Left colon (tissue), 2 donors: Measurements from ENCODE around the gene SBF1. TPM values are rescaled to one million over a fixed set of nuclear protein-coding genes. Genes with fewer than 3 reads are reported as not detected.
A peak's percentile ranks its signal among the peaks of the same experiment; 100 is the strongest.

Source experiments
- ATAC-seq: fragments of 200-7000 bp; cut with Tn5 transposase; one replicate; pipeline ENCODE4 v1.9.1; 2020; ENCODE audit warnings: mild to moderate bottlenecking, moderate library complexity
- DNase-seq, 2 donors: peaks; one replicate each; pipeline ENCODE4 v3.0.0-alpha.2; 2020
- intact Hi-C, 2 donors: fragments of 100-400 bp; cut with DNase I in 1 of 2; cut with micrococcal nuclease in 1 of 2; formaldehyde crosslinking; loops; one replicate each; pipeline versions ENCODE4 v1.11.2 to v1.14.0; 2022; cut with DNase I, micrococcal nuclease
- total RNA-seq, 2 donors: library from RNA; stranded (reverse); fragmentation: NEBNext Ultra II Directional; extraction: Animal tissue kit (Norgen Biotek cat#: 25700); gene quantifications; one replicate each; pipeline ENCODE4 v1.2.1, GENCODE V29; 2021
- donor health status: DM: no; HTN: no; CAD: no.
- donor health status: DM: yes; HTN: yes; CAD: no.

The SBF1 gene
- total RNA-seq, 2 donors from 2014 or later: 69.2 to 80.1 TPM

DNA sequence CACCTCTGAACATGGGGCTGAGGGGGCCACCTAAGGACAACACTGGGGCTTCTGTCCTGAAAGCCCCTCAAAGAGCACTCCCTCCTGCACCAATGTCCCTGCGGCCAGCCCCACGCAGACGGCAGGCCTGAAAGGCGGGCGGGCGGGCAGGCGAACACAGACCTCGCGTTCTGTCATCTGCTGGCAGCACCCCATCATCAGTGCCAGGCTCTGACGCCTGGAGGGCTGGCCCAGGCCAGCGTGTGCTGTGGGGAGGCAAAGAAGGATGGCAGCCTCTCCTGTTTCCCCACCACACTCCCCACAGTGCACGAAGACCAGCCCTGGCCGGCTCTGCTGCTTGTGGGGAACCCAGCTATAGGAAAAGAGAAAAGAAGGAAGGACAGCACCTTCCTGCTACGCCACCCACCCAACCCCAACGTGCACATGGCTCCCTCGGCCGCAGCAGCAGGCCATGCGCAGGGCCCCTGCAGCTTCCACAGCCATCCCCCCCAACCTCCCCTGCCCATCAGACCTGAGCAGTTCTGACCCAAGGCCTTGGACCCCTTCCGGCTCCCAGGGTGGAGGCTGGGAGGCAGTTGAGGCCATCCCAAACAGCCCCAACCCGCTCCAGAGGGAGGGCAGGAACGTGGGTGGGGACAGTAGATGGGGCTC lies 3.5 kb downstream of the SBF1 start:
- DNase-seq (no peak), ATAC-seq (no peak)
- intact Hi-C loops: no loop called here

DNA sequence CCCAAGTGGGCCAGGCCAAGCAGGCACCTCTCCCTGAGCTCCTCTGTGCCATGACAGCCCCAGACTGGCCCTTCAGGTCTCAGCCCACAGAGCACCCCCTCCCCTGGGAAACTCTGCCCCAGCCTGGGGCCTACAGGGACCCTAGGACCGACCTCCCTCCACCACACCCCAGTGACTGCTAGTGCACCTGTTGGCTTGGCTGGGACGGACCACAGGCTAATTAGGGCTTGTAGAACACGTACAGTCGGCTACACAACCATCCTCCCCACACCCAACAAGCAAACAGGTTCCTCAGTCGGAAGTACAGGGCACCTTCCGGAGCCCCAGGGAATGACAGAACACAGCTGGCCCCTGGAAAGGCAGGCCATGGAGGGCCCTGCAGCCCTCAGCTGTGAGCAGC lies 4.3 kb downstream of the SBF1 start:
- DNase-seq (peak; percentile 68 to 76), ATAC-seq (peak; percentile 51)
- intact Hi-C loops: no loop called here

DNA sequence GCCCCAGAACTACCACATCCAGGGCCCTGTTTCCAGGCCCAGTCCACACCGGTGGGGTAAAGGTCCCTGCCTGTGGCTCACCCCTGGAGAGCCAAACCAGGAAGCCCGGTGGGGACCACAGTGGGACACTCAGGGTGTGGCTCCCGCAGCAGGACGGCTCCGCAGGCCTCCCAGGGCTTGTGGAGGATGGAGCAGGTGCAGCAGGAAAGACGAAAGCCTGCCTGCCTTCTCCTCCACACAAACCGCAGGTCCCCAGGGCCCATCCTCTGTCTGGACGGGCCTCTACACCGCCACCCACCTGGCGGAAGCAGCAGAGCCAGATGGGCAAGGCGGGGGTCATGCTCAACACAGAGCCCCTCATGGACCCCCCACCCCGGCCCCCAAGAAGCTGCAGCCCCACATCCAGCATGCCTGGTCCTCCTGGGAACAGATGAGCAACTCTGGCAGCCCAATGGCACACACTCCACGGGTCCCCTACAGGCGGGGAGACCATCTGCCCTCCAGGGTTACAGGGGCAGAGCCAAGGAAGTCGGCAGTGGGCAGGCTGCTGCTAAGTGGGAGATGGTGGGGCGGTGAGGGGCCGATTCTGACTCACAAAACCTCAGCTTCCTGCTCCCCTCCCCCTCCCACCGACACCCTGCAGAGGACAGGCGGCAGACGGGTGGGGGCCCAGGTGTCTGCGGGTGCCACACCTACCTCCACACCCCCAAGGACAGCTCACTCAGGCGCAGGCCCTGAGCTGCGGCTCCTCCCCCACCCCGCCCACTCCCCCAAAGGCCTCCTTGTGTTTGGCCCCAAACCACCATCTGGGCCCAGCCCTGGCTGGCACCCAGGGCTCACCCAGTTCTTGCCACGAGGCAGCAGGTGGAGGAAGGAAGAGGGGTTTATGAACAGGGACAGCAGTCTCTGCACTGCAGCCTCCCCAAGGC lies 5.2 kb downstream of the SBF1 start:
- intact Hi-C loops: no loop called here
- DNase-seq: peak; percentile 96 to 98
- ATAC-seq: peak; percentile 80

DNA sequence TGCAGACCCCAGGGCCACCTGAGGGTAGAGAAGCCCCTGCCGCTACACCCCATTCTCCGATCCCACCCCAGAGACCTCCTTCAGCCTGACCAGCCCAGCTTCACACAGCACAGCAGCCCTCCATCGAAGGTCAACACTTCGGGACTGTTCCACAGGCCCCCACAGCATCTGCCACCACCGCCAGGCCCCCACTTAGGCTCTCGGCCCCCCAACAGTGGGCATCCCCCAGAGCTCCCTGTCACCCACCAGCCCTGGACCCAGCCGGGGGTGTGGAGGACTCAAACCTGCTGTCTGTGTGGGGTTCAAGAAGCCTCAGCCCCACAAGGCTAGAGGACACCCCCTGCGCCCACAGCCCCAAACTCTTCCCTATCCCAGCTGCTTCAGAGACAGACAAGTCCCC lies 6.2 kb downstream of the SBF1 start:
- intact Hi-C loops: no loop called here
- ATAC-seq: no peak
- DNase-seq: no peak

DNA sequence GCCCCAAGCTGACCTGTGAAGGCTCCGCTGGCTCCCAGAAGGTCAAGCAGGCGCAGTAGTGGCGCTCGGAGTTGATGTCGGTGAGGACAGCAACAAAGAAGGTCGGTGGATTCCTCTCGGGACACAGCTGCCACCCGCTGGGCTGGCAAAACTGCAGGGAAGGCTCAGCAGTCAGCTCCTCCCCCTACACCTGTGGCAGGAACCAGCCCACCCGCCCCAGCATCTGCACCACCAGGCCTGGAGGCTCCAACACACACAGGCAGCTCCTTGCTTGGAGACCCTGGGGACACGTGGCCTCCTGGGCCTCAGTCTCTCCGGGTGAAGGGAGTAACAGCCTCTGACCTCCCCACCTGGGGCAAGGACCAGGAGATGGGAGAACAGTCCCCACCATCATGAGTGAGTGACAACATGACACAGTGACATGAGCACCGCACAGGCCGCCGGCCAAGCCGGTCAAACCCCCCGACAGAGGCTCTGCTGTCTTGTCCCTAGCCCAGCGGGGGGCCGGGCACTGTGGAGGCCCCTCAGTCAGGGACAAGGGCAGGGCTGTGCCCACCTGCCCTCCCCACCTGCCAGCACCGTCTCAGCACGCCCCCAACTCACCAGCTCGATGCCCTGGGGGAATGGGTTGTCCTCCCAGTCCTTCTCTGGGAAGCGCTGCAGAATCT lies 6.9 kb downstream of the SBF1 start:
- intact Hi-C loops: no loop called here
- ATAC-seq (no peak), DNase-seq (no peak)

DNA sequence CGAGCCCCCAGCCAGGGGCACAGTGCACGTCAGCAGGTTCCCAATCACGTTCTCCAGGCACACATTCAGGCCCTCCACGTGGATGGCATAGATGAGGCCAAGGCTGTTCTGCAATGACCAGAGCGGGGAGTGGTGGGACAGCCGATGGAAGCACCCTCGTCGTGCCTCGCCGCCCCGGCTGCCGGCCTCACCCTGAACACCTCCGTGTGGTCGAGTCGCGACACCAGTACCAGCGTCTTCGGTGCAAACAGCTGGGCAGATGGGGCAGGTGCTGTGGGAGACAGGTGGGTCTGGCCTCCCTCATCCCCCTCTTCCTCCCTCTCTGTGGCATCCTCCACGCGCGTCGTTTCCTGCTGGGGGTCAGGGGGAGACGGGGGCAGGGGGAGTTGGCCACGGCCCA lies 7.5 kb downstream of the SBF1 start:
- intact Hi-C loops: no loop called here
- DNase-seq: no peak
- no peak for ATAC-seq

DNA sequence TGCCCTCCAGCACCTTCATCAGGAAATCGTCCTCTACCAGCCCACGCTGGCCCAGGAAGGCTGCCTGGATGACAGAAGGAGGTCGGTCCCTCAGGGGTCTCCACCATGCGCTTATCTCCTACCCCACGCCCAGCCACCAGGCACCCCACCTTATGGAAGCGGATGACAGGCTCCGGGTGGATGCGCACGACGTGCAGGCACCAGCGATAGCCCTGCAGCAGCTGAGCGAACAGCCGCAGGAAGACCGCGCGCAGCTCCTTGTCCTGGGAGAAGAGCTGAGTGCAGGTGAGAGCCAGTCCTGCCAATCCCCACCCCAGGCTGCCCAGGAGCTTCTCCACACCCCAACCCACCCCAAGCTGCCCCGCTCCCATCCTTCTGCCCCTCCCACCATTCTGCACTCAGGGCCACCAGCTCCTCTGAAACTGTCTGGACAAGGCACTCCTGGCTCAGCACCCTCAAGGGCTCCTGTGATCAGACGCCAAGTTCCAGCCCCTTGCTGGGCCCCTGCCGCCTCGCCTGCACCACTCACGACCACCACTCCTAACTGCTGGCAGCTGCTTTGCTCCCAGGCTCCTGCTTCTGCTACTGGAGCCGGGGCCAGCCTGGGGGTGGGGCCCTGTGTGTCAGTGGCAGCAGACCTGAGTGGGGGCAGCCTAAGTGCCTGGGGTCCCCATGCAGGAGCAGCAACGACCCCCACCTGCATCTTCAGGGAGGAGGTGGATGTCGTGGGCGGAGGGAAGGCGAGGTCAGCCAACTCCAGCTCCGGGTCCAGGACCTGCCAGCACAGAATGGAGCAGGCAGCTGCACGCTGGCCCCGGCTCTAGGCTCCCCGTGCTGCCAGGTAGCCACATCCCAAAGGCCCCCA lies 9.5 kb downstream of the SBF1 start:
- DNase-seq (no peak), ATAC-seq (no peak)
- intact Hi-C loops: no loop called here

DNA sequence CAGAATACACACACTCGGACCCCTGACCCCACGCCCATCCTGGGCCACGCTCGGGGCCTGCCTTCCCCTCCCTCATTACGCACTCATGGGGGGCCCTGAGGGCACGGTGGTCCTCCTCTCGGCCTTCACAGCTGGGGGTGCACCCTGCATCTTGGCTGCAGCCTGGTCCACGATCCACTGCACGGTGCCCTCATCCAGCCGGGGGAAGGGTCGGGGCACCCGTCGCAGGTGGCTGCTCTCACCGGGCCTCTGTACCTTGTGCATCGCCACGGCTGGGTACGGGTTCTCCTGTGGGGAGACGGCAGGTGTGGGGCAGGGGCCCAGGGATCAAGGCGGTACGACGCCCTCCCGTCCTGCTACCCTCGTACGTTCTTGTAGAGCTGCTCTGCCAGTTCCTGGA lies 10.4 kb downstream of the SBF1 start:
- intact Hi-C loops: no loop called here
- DNase-seq: no peak
- no peak for ATAC-seq

DNA sequence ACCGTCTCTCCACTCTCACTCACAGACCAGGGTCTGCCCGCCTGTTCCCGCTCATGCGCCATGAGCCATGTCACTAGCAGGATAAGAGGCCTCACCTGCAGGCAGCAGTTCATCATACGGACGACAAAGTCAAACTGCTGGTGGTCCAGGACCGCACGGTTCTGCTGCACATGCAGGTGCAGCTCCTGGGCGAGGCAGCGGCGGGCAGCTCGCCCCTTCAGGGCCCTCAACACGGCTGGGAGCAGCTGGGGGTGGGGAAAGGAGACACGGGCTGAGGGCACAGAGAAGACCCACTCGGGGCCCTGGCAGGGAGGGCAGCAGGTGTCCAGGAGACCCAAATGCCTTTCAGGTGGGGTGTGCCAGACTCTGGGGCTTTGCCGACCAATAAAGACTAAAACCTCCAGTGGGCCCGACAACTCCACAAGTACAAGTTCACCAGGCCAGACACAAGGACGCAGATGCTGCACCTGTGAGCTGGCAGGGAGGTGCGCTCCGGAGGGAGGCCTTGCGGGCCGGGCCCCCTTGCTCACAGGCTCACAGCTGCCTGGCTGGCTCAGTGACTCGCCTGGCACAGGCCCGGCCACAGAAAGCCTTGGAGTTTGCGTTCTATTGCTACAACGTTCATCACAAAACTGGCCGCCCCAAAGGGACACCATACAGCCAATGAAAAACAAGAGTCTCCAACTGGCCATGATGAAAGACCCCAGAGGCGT lies 11.5 kb downstream of the SBF1 start:
- ATAC-seq: no peak
- intact Hi-C loops: no loop called here
- DNase-seq: no peak

DNA sequence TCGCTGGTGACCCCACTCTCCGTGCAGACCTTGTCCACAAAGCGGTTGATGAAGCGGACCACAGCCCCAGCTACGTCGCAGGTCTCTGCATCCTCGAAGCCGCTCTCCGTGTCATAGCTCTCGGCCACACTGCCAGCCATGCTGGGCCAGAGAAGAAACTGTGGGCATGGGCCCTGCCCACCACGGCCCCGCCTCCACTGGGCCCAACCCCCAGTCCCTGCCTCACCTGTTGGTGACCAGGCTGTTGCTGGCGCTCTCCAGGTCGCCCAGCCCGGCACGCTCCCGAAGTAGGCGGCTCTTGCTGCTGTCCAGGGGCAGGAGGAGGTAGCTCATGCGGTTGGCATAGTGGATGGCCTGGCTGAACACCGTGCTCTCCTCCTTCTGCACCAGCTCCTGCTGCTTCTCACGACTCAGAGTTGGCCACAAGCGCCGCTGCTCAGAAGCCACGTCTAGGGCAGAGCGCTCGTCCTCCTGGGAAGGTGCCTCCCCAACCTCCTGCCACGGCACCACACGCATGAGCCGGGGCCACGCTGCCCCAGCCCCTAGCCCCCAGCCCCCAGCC lies 12.8 kb downstream of the SBF1 start:
- DNase-seq: no peak
- intact Hi-C loops: no loop called here
- ATAC-seq: peak; percentile 5

DNA sequence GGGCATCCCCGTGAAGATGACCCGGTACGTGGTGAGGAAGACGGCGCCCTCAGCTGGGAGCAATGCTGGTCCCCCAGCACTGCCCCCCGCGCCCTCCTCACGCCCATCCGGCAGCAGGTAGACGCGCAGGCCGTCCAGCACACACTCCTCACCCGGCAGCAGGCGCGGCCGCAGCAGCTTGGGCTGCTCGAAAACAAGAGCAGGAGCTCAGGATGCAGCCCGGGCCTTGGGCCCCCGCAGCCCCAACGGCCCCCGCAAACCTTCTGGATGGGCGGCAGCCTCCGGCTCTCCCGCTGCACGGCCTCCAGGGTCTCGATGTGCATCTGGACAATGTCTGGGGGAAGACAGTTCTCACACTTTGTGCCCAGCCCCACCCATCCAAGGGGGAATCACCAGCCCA lies 13.3 kb downstream of the SBF1 start:
- DNase-seq: no peak
- intact Hi-C loops: no loop called here
- ATAC-seq: no peak

DNA sequence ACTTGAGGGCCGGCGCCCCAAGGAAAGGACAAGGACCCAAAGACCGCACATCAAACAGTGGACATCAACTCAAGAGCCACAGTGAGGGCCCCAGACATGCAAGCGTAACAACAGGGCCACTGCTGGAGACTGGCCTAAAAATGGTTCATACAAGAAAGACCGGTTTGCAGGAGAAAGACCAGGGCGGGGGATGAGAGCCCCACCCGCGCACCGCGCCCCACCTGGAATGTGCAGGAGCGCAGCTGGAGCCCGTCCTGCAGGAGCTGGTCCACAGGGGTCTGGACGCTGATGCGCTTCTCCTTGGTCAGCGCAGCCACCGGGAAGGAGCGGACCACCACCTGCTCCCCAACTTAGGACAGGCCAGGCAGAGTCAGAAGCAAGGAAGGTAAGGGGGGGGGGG lies 13.9 kb downstream of the SBF1 start:
- no peak for DNase-seq
- peak; percentile 48 for ATAC-seq
- intact Hi-C loops: no loop called here

DNA sequence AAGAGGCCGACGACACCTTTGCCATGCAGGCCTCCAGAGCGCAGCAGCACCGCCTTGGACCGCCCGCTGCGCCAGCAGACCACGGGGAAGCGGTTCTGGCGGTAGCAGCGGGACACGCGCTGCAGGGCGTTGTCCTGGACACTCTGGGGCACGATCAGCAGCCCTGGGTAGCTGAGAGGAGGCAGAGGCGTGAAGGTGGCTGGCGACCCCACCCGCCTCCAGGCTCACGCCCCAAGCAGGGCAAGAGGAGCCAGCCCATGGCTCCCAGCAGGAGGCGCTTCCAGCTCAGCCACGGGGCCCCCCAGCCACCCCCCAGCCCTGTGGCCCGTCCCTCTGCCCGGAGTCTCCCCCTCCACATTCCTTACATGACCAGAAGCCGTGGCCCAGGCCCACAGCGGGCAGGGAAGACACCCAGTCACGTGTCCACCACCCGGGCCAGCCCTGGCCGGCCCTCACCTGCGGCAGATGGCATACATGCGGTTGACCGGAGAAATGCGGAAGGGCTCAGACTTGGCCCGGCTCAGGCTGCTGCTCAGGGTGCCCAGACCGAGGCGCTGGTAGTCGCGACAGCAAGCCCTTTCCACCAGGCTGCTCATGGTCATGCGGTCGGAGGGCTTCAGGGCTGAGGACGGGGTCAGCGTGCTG lies 15.2 kb downstream of the SBF1 start:
- peak; percentile 39 for ATAC-seq
- intact Hi-C loops: no loop called here
- DNase-seq: no peak

DNA sequence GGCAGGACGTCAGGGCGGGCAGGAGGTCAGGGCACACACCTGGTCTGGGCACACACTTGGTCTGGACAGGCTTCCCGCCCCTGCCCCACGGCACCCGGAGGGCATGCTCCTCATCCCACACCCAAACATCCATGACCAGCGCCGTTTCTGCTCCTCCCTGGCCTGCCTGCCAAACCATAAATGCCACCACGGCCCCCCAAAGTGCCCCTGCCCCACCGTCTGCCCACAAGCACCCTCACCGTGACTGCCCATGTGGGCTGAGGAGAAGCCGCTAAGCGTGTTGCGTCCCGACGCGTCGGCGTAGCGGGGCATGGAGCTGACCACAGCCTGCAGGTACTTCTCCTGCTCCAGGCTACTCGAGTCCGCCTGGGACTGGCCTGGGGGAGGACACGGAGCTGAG lies 15.8 kb downstream of the SBF1 start:
- DNase-seq (no peak), ATAC-seq (no peak)
- intact Hi-C loops: no loop called here

DNA sequence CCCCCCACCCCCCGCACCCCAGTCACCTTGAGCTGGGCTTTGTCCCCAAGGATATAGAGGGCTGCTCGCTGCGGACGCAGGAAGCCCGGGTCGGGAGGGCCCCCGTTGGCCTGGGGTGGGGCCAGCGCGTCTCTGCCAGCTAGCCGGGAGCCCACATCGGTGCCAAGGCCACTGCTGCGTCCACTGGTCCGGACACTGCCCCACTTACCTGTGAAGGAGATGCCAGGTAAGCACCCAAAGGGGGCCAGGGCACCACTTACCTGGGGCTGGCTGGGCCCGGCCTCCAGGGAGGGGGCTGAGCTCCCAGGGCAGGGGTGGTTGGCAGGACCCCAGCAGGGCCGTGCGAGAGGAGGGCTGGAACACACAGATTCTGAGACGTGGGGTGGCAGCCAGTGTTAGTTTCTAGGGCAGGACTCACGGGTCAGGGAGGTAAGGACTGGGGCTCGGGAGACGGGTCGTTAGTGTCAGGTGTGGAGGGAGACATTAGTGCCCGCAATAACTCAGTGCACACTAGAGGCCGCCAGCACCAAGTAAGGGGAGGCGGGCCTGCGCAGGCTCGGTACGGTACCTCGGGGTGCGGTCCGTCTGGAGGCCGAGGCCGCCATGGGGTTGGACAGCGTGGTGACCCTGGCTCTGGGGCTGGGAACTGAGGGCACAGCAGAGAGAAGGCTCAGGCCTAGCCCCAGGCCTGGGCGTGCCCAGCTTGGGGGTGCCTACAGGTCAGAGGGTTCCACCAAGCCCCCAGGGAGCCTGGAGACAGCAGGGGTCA lies 18.2 kb downstream of the SBF1 start:
- peak; percentile 29 for ATAC-seq
- intact Hi-C loops: no loop called here

DNA sequence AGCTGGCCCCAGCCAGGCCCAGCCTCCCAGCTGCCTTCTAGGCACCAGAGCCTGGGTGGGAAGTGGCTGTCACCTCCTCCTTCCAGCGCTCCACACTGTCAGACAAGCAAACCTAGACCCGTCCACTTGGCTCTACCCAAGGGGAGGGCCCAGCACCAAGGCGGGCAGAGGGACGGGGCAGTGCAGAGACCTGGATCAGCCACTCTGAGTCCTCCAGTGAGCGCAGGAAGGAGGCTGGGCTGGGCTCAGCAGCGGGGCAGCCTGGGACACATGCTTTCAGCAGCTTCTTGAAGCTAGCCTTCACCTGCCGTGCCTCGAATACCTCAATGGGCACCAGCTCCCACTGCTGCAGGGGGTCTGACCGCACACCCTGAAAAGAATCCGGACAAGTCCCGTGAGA lies 18.8 kb downstream of the SBF1 start:
- intact Hi-C loops: no loop called here
- no peak for DNase-seq
- ATAC-seq: no peak

More for the DNA sequence above, 18.2 kb downstream of the SBF1 start:
- no peak for DNase-seq

DNA sequence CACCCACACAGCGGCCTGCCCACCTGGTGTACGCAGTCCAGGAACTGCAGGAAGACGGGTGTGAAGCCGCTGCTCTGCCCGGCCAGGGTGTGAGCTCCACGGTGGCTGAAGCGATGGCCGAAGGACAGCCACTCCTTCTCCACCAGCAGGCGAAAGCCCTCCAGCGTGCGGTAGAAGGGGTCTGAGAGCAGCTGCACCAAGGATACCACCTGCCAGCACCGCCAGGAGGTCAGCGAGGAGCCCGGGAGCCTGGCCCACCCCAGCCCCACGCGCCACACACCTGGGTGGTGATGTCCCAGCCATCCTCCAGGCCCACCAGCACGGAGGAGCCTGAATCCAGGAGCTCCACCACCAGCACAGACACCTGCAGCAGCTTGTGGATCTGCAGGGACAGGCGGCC lies 19.6 kb downstream of the SBF1 start:
- DNase-seq: no peak
- intact Hi-C loops: no loop called here
- no peak for ATAC-seq
